GM23248 (cell line): ENCODE data around the gene IQUB. TPM values are rescaled to one million over a fixed set of nuclear protein-coding genes. Genes with fewer than 3 reads are reported as not detected.
A peak's percentile ranks its signal among the peaks of the same experiment; 100 is the strongest.

Experiments
- DNase-seq: peaks from one replicate; pipeline ENCODE4 v3.0.0-alpha.2; 2015
- H2AFZ ChIP-seq: fragments of 200-600 bp; sonication (generic); 2 replicates; pipeline ENCODE4 v1.6.1; 2016; ENCODE audit warnings: antibody characterized with exemption
- H3F3A ChIP-seq: fragments of 200-600 bp; sonication (generic); 2 replicates; pipeline ENCODE4 v1.6.1; 2016; ENCODE audit warnings: mild to moderate bottlenecking, antibody characterized with exemption, mixed run types; ENCODE audit not compliant: insufficient read depth
- H3K27ac ChIP-seq: fragments of 200-600 bp; sonication (generic); 2 replicates; pipeline ENCODE4 v1.5.1; 2016; ENCODE audit warnings: mild to moderate bottlenecking
- H3K27me3 ChIP-seq: fragments of 200-600 bp; sonication (generic); replicated peaks from 2 replicates; pipeline ENCODE4 v1.6.1; 2016; ENCODE audit warnings: mild to moderate bottlenecking; ENCODE audit not compliant: insufficient read depth
- H3K36me3 ChIP-seq: fragments of 200-600 bp; sonication (generic); 2 replicates; pipeline ENCODE4 v1.6.1; 2016; ENCODE audit warnings: low read depth, mild to moderate bottlenecking
- H3K4me1 ChIP-seq: fragments of 200-600 bp; sonication (generic); 2 replicates; pipeline ENCODE4 v1.6.1; 2016; ENCODE audit warnings: mild to moderate bottlenecking; ENCODE audit not compliant: insufficient read depth
- H3K4me2 ChIP-seq: fragments of 200-600 bp; sonication (generic); one replicate; pipeline ENCODE4 v1.6.1; 2016; ENCODE audit warnings: mild to moderate bottlenecking; ENCODE audit not compliant: unreplicated experiment
- H3K4me3 ChIP-seq: fragments of 200-600 bp; sonication (generic); 2 replicates; pipeline ENCODE4 v1.5.1; 2016; ENCODE audit warnings: mild to moderate bottlenecking
- H3K79me2 ChIP-seq: fragments of 200-600 bp; sonication (generic); 2 replicates; pipeline ENCODE4 v1.6.1; 2016; ENCODE audit warnings: mild to moderate bottlenecking; ENCODE audit not compliant: insufficient read depth
- H3K9ac ChIP-seq: fragments of 200-600 bp; sonication (generic); 2 replicates; pipeline ENCODE4 v1.6.1; 2016; ENCODE audit warnings: mild to moderate bottlenecking
- H3K9me2 ChIP-seq: fragments of 200-600 bp; sonication (generic); 2 replicates; pipeline ENCODE4 v1.6.1; 2016; ENCODE audit warnings: mixed run types, mild to moderate bottlenecking, moderate library complexity; ENCODE audit not compliant: insufficient read depth
- H3K9me3 ChIP-seq: fragments of 200-600 bp; sonication (generic); one replicate; pipeline ENCODE4 v1.6.1; 2017; ENCODE audit warnings: low read depth
- H4K20me1 ChIP-seq: fragments of 200-600 bp; sonication (generic); 2 replicates; pipeline ENCODE4 v1.6.0; 2016; ENCODE audit not compliant: insufficient read depth
- EZH2 ChIP-seq: fragments of 200-600 bp; sonication (generic); IDR thresholded peaks from 2 replicates; pipeline ENCODE4 v1.6.1; 2018; ENCODE audit warnings: antibody characterized with exemption, mild to moderate bottlenecking; ENCODE audit not compliant: insufficient read depth, poor library complexity, severe bottlenecking
- EZH2phosphoT487 ChIP-seq: fragments of 200-600 bp; sonication (generic); IDR thresholded peaks from 2 replicates; pipeline ENCODE4 v1.6.1; 2018; ENCODE audit warnings: antibody characterized with exemption, moderate library complexity, mild to moderate bottlenecking, low read depth; ENCODE audit not compliant: insufficient read depth
- WGBS, 2 experiments: methylation state at CpG; one replicate each; pipeline ENCODE4 v1.1.6; 2015 to 2017; ENCODE audit warnings: low lambda C conversion rate in 2 of 2, low coverage in 1 of 2; ENCODE audit errors: missing lambda C conversion rate in 2 of 2; 5-methylcytosine and 5-hydroxymethylcytosine counted together
- in situ Hi-C: fragments of 300-500 bp; cut with MboI; formaldehyde crosslinking; loops from 2 replicates; pipeline ENCODE4 v1.15.0; 2020
- polyA plus RNA-seq: library from polyadenylated mRNA; unstranded; fragments of >200 nt; fragmentation: Nextera tagmentation; extraction: Ambion mirVana; gene quantifications from 2 replicates; pipeline ENCODE4 v1.2.1, GENCODE V29; 2016
- total RNA-seq: library from RNA; depleted of rRNA; stranded (reverse); fragments of >200 nt; shearing (Covaris generic); gene quantifications from 2 replicates; pipeline ENCODE4 v1.2.3, GENCODE V29; 2014

Gene IQUB
- total and polyA plus RNA-seq, 2 experiments from 2014 or later = 0.10 TPM; not detected in 1

GRCh38 chr7:123499211-123499970 is 35.0 kb downstream of the IQUB start:
- no peaks in the 10 kb centered on the region for H4K20me1 ChIP-seq
- no peak overlapping the region for H2AFZ ChIP-seq
- no peaks in the 10 kb centered on the region for H3K27me3 ChIP-seq
- H3K79me2 ChIP-seq = no peaks in the 10 kb centered on the region
- H3K4me3 ChIP-seq = no peak overlapping the region
- no peak overlapping the region for H3K9ac ChIP-seq
- H3K27ac ChIP-seq = no peak overlapping the region
- no peaks in the 10 kb centered on the region for H3K9me3 ChIP-seq
- DNase-seq = no peak
- no peaks in the 10 kb centered on the region for H3K4me1 ChIP-seq
- no peaks in the 10 kb centered on the region for H3K36me3 ChIP-seq
- TF ChIP-seq EZH2 (no peak), EZH2phosphoT487 (no peak)
- 55 to 59% methylated on average over 8 of the region's 8 CpGs for WGBS, 2 experiments
- H3F3A ChIP-seq = no peaks in the 10 kb centered on the region
- in situ Hi-C loops = no loop called here
- no peaks in the 10 kb centered on the region for H3K9me2 ChIP-seq
- H3K4me2 ChIP-seq = no peak overlapping the region

- H3K36me3 ChIP-seq = no peaks in the 10 kb centered on the region
- DNase-seq = no peak
- no peak overlapping the region for H3K4me2 ChIP-seq
- no peak overlapping the region for H2AFZ ChIP-seq
- TF ChIP-seq EZH2 (no peak), EZH2phosphoT487 (no peak)
- no peaks in the 10 kb centered on the region for H3K4me1 ChIP-seq
- 66% methylated on average over 2 of the region's 2 CpGs for WGBS, 2 experiments
- no peaks in the 10 kb centered on the region for H3K9me3 ChIP-seq
- H3F3A ChIP-seq = no peaks in the 10 kb centered on the region
- no peak overlapping the region for H3K27ac ChIP-seq
- H3K9me2 ChIP-seq = no peaks in the 10 kb centered on the region
- in situ Hi-C loops = no loop called here
- H4K20me1 ChIP-seq = no peaks in the 10 kb centered on the region
- no peak overlapping the region for H3K9ac ChIP-seq
- no peaks in the 10 kb centered on the region for H3K79me2 ChIP-seq
- H3K4me3 ChIP-seq = no peak overlapping the region
- H3K27me3 ChIP-seq = no peaks in the 10 kb centered on the region
These were observed 35.8 kb downstream of the IQUB start for GRCh38 chr7:123498601-123499000.

- Histone ChIP-seq H3K36me3 (no peaks in the 10 kb centered on the region), H3K4me2 (no peak overlapping the region), H2AFZ (no peak overlapping the region), H3K9me3 (no peaks in the 10 kb centered on the region), H3F3A (no peaks in the 10 kb centered on the region), H3K27ac (no peak overlapping the region), H3K79me2 (no peaks in the 10 kb centered on the region), H3K4me1 (no peaks in the 10 kb centered on the region), H3K4me3 (no peak overlapping the region), H3K27me3 (no peaks in the 10 kb centered on the region), H4K20me1 (no peaks in the 10 kb centered on the region), H3K9ac (no peak overlapping the region), H3K9me2 (no peaks in the 10 kb centered on the region)
- in situ Hi-C loops = no loop called here
- DNase-seq = no peak
- TF ChIP-seq EZH2 = no peak
- TF ChIP-seq EZH2phosphoT487 = no peak
- WGBS, 2 experiments = 83 to 85% methylated on average over 1 of the region's 1 CpG
These were observed 36.4 kb downstream of the IQUB start for GRCh38 chr7:123498031-123498430.

- no peaks in the 10 kb centered on the region for H3K36me3 ChIP-seq
- no peaks in the 10 kb centered on the region for H3F3A ChIP-seq
- H3K4me2 ChIP-seq = no peak overlapping the region
- no peaks in the 10 kb centered on the region for H3K27me3 ChIP-seq
- in situ Hi-C loops = no loop called here
- H3K9ac ChIP-seq = no peak overlapping the region
- peak; percentile 51 for DNase-seq
- H3K9me2 ChIP-seq = no peaks in the 10 kb centered on the region
- H4K20me1 ChIP-seq = no peaks in the 10 kb centered on the region
- no peaks in the 10 kb centered on the region for H3K9me3 ChIP-seq
- no peak overlapping the region for H3K4me3 ChIP-seq
- no peak overlapping the region for H3K27ac ChIP-seq
- 0% methylated on average over 3 of the region's 3 CpGs for WGBS, 2 experiments
- H3K4me1 ChIP-seq = no peaks in the 10 kb centered on the region
- no peak overlapping the region for H2AFZ ChIP-seq
- H3K79me2 ChIP-seq = no peaks in the 10 kb centered on the region
- no peak for TF ChIP-seq EZH2
- TF ChIP-seq EZH2phosphoT487 = no peak
These were observed 40.1 kb downstream of the IQUB start for GRCh38 chr7:123494193-123494796.
